Heart right ventricle (tissue), 16 donors: ENCODE results near the gene MRPL20. TPM values are rescaled to one million over a fixed set of nuclear protein-coding genes. Genes with fewer than 3 reads are reported as not detected.

Experiments
- ATAC-seq, 8 donors: fragments of 200-7000 bp; cut with Tn5 transposase; one replicate each; pipeline ENCODE4 v1.9.1; 2020; ENCODE audit warnings: mild to moderate bottlenecking in 8 of 8, moderate library complexity in 8 of 8, moderate number of reproducible peaks in 1 of 8
- DNase-seq, 2 donors: peaks; one replicate each; pipeline ENCODE4 v3.0.0-alpha.2; 2020
- H3K27ac ChIP-seq, 10 donors: fragments of 200-600 bp; sonication (generic) in 2 of 10; one replicate each; pipeline versions ENCODE4 v1.5.0 to v1.8.0; 2020 to 2022; ENCODE audit warnings: mild to moderate bottlenecking in 3 of 10
- H3K27me3 ChIP-seq, 7 donors: fragments of 200-600 bp; one replicate each; pipeline ENCODE4 v1.8.0; 2021 to 2022; ENCODE audit warnings: mild to moderate bottlenecking in 2 of 7
- H3K36me3 ChIP-seq, 9 donors: fragments of 200-600 bp; sonication (generic) in 1 of 9; one replicate each; pipeline versions ENCODE4 v1.5.0 to v1.8.0; 2020 to 2022; ENCODE audit warnings: mild to moderate bottlenecking in 2 of 9
- H3K4me1 ChIP-seq, 9 donors: fragments of 200-600 bp; sonication (generic) in 1 of 9; one replicate each; pipeline versions ENCODE4 v1.5.0 to v1.8.0; 2020 to 2022; ENCODE audit warnings: mild to moderate bottlenecking in 4 of 9
- H3K4me3 ChIP-seq, 10 donors: fragments of 200-600 bp; sonication (generic) in 2 of 10; one replicate each; pipeline versions ENCODE4 v1.5.0 to v1.8.0; 2020 to 2022; ENCODE audit warnings: mild to moderate bottlenecking in 7 of 10, moderate library complexity in 2 of 10
- H3K9me3 ChIP-seq, 11 donors: fragments of 200-600 bp in 10 of 11; sonication (generic) in 2 of 11; one replicate each; pipeline versions ENCODE4 v1.5.0 to v1.8.0; 2013 to 2022; ENCODE audit warnings: mild to moderate bottlenecking in 2 of 11, control low read depth in 1 of 11, moderate library complexity in 1 of 11
- WGBS, 2 donors: extraction: QIAGEN DNeasy Blood & Tissue Kit; methylation state at CpG; one replicate each; pipeline ENCODE4 v1.1.7; 2013; ENCODE audit warnings: inconsistent platforms in 1 of 2; 5-methylcytosine and 5-hydroxymethylcytosine counted together
- intact Hi-C, 10 donors: fragments of 100-400 bp; cut with DNase I; formaldehyde crosslinking; loops; one replicate each; pipeline versions ENCODE4 v1.11.1 to v1.14.2; 2022
- polyA plus RNA-seq, 2 donors: library from polyadenylated mRNA; stranded (reverse); fragments of 200-250 nt; gene quantifications; one replicate each; pipeline ENCODE4 v1.2.3, GENCODE V29; 2013
- total RNA-seq, 10 donors: library from RNA; stranded (reverse); fragmentation: NEBNext Ultra II Directional in 3 of 10; extraction: Animal tissue kit (Norgen Biotek cat#: 25700) in 3 of 10; gene quantifications; one replicate each; pipeline versions ENCODE4 v1.2.1 to v1.2.4, GENCODE V29; 2021 to 2023
- TF ChIP-seq, protein P1 (sequence below), 9 donors: fragments of 200-600 bp; sonication (generic) in 2 of 9; IDR thresholded peaks; one replicate each; pipeline versions ENCODE4 v1.5.0 to v1.8.0; 2021 to 2022; ENCODE audit warnings: antibody characterized with exemption in 9 of 9, mild to moderate bottlenecking in 5 of 9, moderate library complexity in 1 of 9
- donor health status: Arrhythmogenic right ventricular cardiomyopathy.
- donor health status: ischemic (EF 13 %, LVEDD 7.1; RV severe dilation, severe dysfunction).
- donor health status: healthy with polysubstance abuse.
- donor health status: DM: no; HTN: yes; CAD: no.
- donor health status: DM: no; HTN: no; CAD: no.
- donor health status: ischemic (EF 25% LVEDD 6.9; RV normal size, moderate dysfunction).
- donor health status: ischemic (EF 25% LVEDD 5.7; RV mildly dilated, moderate dysfunction).
- donor health status: healthy.
- donor health status: DM: yes; HTN: yes; CAD: no.
- donor health status: Ischemic cardiomyopathy.
- donor health status: ischemic (EF 35%, LVEDD 5.7; RV mildly dilated, moderate dysfunction).
- donor health status: nonischemic (EF 11% LVEDD 7.7; RV severe dilation, severe dysfunction).
- donor health status: DM: yes; HTN: yes; CAD: no.
- donor health status: PGD.
- donor health status: ischemic (EF 29% LVEDD 5.4; RV normal size, mild dysfunction).
- donor health status: nonischemic (EF 23%, LVEDD 6.1; RV moderate dilation, normal function).

The MRPL20 gene
- total and polyA plus RNA-seq, 12 donors: 116 to 224 (median 132) TPM

DNA sequence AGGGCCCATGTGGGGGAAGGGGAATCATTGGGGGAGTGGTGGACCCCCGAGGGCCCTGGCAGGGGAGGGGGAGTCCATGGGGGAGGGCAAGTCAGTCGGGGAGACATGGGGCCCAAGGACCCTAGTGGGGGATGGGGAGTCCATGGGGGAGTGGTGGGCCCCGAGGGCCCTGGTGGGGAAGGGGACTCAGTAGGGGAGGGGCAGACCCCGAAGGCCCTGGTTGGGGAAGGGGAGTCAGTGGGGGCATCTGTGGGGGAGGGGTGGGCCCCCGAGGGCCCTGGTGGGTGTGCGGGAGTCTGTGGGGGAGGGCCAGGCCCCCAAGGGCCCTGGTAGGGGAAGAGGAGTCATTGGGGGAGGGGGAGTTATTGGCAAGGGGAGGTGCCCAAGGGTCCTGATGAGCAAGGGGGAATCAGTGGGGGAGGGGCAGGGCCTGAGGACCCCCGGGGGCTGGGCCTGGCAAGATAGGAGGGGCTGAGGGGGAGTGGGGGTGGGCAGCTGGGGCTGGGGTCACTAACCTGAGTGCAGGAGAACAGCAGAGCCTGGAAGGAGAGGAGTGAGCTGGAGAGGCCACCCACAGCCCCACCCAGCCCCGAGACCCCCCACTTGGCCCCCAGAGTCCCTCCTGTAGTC is 50.8 kb downstream of the MRPL20 start:
- Histone ChIP-seq H3K36me3 (peaks cover 0 to 19% (median 0%) of the 10 kb centered on the region in 9 donors), H3K27ac (peak overlapping the region in 6 of 10 donors; percentile 84 to 93 (median 87)), H3K4me1 (peaks cover 14 to 79% (median 50%) of the 10 kb centered on the region in 9 donors), H3K27me3 (peaks cover 0 to 90% (median 59%) of the 10 kb centered on the region in 7 donors), H3K4me3 (peak overlapping the region in 9 of 10 donors; percentile 19 to 69 (median 52)), H3K9me3 (no peaks in the 10 kb centered on the region)
- WGBS, 2 donors: 48 to 75% methylated on average over 6 to 8 of the region's 8 CpGs
- intact Hi-C loops: loop anchor here in 1 of 10 donors (5.0 kb wide), 1 partner anchor 239 kb away; the partner anchor contains the start of gene C1orf159
- TF ChIP-seq, protein P1, sequence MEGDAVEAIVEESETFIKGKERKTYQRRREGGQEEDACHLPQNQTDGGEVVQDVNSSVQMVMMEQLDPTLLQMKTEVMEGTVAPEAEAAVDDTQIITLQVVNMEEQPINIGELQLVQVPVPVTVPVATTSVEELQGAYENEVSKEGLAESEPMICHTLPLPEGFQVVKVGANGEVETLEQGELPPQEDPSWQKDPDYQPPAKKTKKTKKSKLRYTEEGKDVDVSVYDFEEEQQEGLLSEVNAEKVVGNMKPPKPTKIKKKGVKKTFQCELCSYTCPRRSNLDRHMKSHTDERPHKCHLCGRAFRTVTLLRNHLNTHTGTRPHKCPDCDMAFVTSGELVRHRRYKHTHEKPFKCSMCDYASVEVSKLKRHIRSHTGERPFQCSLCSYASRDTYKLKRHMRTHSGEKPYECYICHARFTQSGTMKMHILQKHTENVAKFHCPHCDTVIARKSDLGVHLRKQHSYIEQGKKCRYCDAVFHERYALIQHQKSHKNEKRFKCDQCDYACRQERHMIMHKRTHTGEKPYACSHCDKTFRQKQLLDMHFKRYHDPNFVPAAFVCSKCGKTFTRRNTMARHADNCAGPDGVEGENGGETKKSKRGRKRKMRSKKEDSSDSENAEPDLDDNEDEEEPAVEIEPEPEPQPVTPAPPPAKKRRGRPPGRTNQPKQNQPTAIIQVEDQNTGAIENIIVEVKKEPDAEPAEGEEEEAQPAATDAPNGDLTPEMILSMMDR (IDR thresholded peaks at IDR 0.05): no peak
- ATAC-seq: no peak
- no peak for DNase-seq

DNA sequence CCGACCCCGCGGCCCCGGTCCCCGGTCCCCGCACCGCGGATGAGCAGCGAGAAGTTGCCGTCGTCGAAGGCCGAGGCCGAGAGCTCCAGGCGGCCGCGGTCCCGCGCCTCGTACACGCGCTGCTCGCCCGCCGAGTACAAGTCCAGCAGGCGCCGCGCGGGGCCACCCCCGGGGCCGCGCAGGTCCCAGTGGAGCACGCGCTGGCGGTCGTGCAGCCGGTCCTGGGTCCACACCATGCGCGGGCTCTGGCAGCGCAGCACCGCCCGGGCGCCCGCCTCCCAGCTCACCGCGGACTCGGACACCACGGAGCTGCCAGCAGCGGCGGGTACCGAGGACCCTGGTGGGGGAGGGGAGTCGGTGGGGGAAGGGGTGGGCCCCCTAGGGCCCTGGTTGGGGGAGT is 51.7 kb downstream of the MRPL20 start:
- Histone ChIP-seq H3K4me1 (peaks cover 14 to 71% (median 50%) of the 10 kb centered on the region in 9 donors), H3K9me3 (no peaks in the 10 kb centered on the region), H3K27ac (peak overlapping the region in 3 of 10 donors; percentile 20 to 36 (median 34)), H3K27me3 (peaks cover 0 to 84% (median 57%) of the 10 kb centered on the region in 7 donors), H3K36me3 (peaks cover 0 to 19% (median 0%) of the 10 kb centered on the region in 9 donors), H3K4me3 (peak overlapping the region in 8 of 10 donors; percentile 14 to 69 (median 40))
- TF ChIP-seq, protein P1 (IDR thresholded peaks at IDR 0.05): no peak
- ATAC-seq (peak in 1 of 8 donors; percentile 5), DNase-seq (peak; percentile 23 to 62)
- WGBS, 2 donors: 3 to 8% methylated on average over 44 to 52 of the region's 52 CpGs
- intact Hi-C loops: loop anchor here in 1 of 10 donors (5.0 kb wide), 1 partner anchor 238 kb away; the partner anchor contains the start of gene C1orf159

DNA sequence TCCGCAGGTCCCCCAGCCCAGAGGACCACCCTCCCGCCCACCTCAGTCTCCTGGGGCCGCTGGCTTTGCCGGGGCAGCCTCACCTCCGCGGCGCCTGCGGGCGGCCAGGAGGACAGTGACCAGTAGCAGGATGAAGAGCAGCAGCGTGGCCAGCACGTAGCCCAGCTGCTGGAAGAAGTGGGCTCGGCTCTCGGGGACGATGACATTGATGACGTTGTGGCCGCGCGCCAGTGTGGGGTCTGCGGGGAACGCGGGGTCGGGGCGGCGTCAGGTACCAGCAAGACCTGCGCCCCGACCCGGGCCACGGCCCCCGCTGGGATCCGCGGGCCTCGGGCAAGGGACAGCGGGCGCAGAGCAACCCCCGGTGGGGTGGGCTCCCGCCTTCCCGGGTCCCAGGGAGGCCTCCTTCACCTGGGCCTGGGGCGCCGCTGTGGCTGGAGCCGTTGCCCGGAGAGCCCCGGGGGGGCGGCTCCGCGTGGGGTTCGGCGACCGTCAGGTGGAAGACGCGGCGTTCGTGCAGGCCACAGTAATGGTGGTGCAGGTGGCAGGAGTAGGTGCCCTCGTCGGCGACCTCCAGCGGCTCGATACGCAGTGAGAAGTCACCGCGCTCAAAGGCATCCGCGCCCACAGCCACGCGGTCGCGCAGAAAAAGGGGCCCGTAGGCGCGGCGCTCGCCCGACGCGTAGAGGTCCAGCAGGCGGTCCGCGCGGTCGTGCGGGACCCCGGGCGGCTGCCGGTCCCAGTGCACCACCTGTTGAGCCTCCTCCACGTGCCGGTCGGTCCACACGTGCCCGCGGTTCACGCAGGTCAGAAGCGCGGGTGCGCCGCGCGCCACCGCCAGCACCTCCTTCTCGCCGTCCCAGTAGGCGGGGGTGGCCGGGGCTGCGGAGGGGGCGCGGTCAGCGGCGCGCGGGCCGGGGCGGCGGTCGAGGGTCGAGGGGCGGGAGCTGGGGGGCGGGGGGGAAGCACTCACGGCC is 52.5 kb downstream of the MRPL20 start:
- Histone ChIP-seq H3K4me3 (peak overlapping the region in 6 of 10 donors; percentile 27 to 69 (median 42)), H3K27me3 (peaks cover 0 to 75% (median 57%) of the 10 kb centered on the region in 7 donors), H3K9me3 (no peaks in the 10 kb centered on the region), H3K27ac (peak overlapping the region in 2 of 10 donors; percentile 20 to 75), H3K36me3 (peaks cover 0 to 19% (median 0%) of the 10 kb centered on the region in 9 donors), H3K4me1 (peaks cover 14 to 63% (median 46%) of the 10 kb centered on the region in 9 donors)
- ATAC-seq: no peak
- intact Hi-C loops: loop anchor here in 1 of 10 donors (5.0 kb wide), 1 partner anchor 237 kb away; the partner anchor contains the start of gene C1orf159
- DNase-seq: peak in 1 of 2 donors; percentile 20
- TF ChIP-seq, protein P1 (IDR thresholded peaks at IDR 0.05): no peak
- WGBS, 2 donors: 25 to 33% methylated on average over 102 to 116 of the region's 116 CpGs
